Measurements from ENCODE around the gene TEAD1. TPM values are rescaled to one million over a fixed set of nuclear protein-coding genes. Genes with fewer than 3 reads are reported as not detected.

Gene TEAD1
- total RNA-seq, 2 donors from 2014 or later: 0.05 to 0.55 TPM

- no peak for ATAC-seq
- Mint-ChIP-seq H3K27ac (no peak overlapping the region), H3K36me3 (ENCODE audit: low read depth) (peaks cover 8% of the 10 kb centered on the region), H3K4me3 (no peak overlapping the region), H3K27me3 (peaks cover 22% of the 10 kb centered on the region), H3K4me1 (peaks cover 3% of the 10 kb centered on the region)
- no peak for DNase-seq
- no peaks in the 10 kb centered on the region for H3K9me3 ChIP-seq (ENCODE audit: control insufficient read depth, low read length, poor library complexity, severe bottlenecking)
Observed at GRCh38 chr11:12642040-12642439, 32.2 kb upstream of the TEAD1 start.

GRCh38 chr11:12642806-12643428 is 31.3 kb upstream of the TEAD1 start:
- no peak overlapping the region for H3K27ac Mint-ChIP-seq
- H3K4me1 Mint-ChIP-seq: peaks cover 3% of the 10 kb centered on the region
- ATAC-seq (no peak), DNase-seq (no peak)
- peaks cover 22% of the 10 kb centered on the region for H3K27me3 Mint-ChIP-seq
- H3K9me3 ChIP-seq (ENCODE audit: control insufficient read depth, low read length, poor library complexity, severe bottlenecking): no peaks in the 10 kb centered on the region
- no peak overlapping the region for H3K4me3 Mint-ChIP-seq
- peaks cover 8% of the 10 kb centered on the region for H3K36me3 Mint-ChIP-seq (ENCODE audit: low read depth)

- DNase-seq: no peak
- peaks cover 4% of the 10 kb centered on the region for H3K36me3 Mint-ChIP-seq (ENCODE audit: low read depth)
- no peak for ATAC-seq
- H3K27me3 Mint-ChIP-seq: peaks cover 13% of the 10 kb centered on the region
- no peak overlapping the region for H3K4me3 Mint-ChIP-seq
- H3K27ac Mint-ChIP-seq: no peak overlapping the region
- H3K9me3 ChIP-seq (ENCODE audit: control insufficient read depth, low read length, poor library complexity, severe bottlenecking): no peaks in the 10 kb centered on the region
- H3K4me1 Mint-ChIP-seq: peaks cover 5% of the 10 kb centered on the region
Observed at GRCh38 chr11:12646478-12646877, 27.7 kb upstream of the TEAD1 start.

GRCh38 chr11:12653729-12654128 is 20.5 kb upstream of the TEAD1 start:
- Mint-ChIP-seq H3K36me3 (ENCODE audit: low read depth) (no peaks in the 10 kb centered on the region), H3K4me3 (no peak overlapping the region), H3K27me3 (peaks cover 2% of the 10 kb centered on the region), H3K4me1 (peaks cover 2% of the 10 kb centered on the region), H3K27ac (no peak overlapping the region)
- ATAC-seq (no peak), DNase-seq (no peak)
- peaks cover 4% of the 10 kb centered on the region for H3K9me3 ChIP-seq (ENCODE audit: control insufficient read depth, low read length, poor library complexity, severe bottlenecking)

- ATAC-seq (no peak), DNase-seq (no peak)
- H3K4me3 Mint-ChIP-seq: no peak overlapping the region
- peaks cover 4% of the 10 kb centered on the region for H3K9me3 ChIP-seq (ENCODE audit: control insufficient read depth, low read length, poor library complexity, severe bottlenecking)
- H3K36me3 Mint-ChIP-seq (ENCODE audit: low read depth): peaks cover 2% of the 10 kb centered on the region
- peaks cover under 1% of the 10 kb centered on the region for H3K4me1 Mint-ChIP-seq
- H3K27ac Mint-ChIP-seq: no peak overlapping the region
- peaks cover 23% of the 10 kb centered on the region for H3K27me3 Mint-ChIP-seq
Observed at GRCh38 chr11:12655842-12656241, 18.4 kb upstream of the TEAD1 start.

GRCh38 chr11:12657336-12657735 is 16.9 kb upstream of the TEAD1 start:
- Mint-ChIP-seq H3K27ac (no peak overlapping the region), H3K27me3 (peaks cover 35% of the 10 kb centered on the region), H3K4me3 (no peak overlapping the region), H3K4me1 (no peaks in the 10 kb centered on the region), H3K36me3 (ENCODE audit: low read depth) (peaks cover 2% of the 10 kb centered on the region)
- ATAC-seq: no peak
- H3K9me3 ChIP-seq (ENCODE audit: control insufficient read depth, low read length, poor library complexity, severe bottlenecking): peaks cover 4% of the 10 kb centered on the region
- no peak for DNase-seq

GRCh38 chr11:12657981-12658380 is 16.2 kb upstream of the TEAD1 start:
- Mint-ChIP-seq H3K36me3 (ENCODE audit: low read depth) (peaks cover 2% of the 10 kb centered on the region), H3K27me3 (peaks cover 37% of the 10 kb centered on the region), H3K4me1 (no peaks in the 10 kb centered on the region), H3K27ac (no peak overlapping the region), H3K4me3 (no peak overlapping the region)
- DNase-seq: no peak
- H3K9me3 ChIP-seq (ENCODE audit: control insufficient read depth, low read length, poor library complexity, severe bottlenecking): peaks cover 4% of the 10 kb centered on the region
- no peak for ATAC-seq

GRCh38 chr11:12662101-12662689 is 12.0 kb upstream of the TEAD1 start:
- ATAC-seq: no peak
- H3K27ac Mint-ChIP-seq: no peak overlapping the region

GRCh38 chr11:12664385-12664784 is 9.8 kb upstream of the TEAD1 start:
- no peaks in the 10 kb centered on the region for H3K4me1 Mint-ChIP-seq
- H3K27ac Mint-ChIP-seq: no peak overlapping the region
- H3K9me3 ChIP-seq (ENCODE audit: control insufficient read depth, low read length, poor library complexity, severe bottlenecking): no peaks in the 10 kb centered on the region
- DNase-seq (no peak), ATAC-seq (no peak)
- H3K36me3 Mint-ChIP-seq (ENCODE audit: low read depth): peaks cover 5% of the 10 kb centered on the region
- peaks cover 62% of the 10 kb centered on the region for H3K27me3 Mint-ChIP-seq
- no peak overlapping the region for H3K4me3 Mint-ChIP-seq

More at GRCh38 chr11:12662101-12662689, 12.0 kb upstream of the TEAD1 start:
- Mint-ChIP-seq H3K27me3 (peaks cover 51% of the 10 kb centered on the region), H3K4me1 (no peaks in the 10 kb centered on the region), H3K4me3 (no peak overlapping the region), H3K36me3 (ENCODE audit: low read depth) (peaks cover 5% of the 10 kb centered on the region)
- no peaks in the 10 kb centered on the region for H3K9me3 ChIP-seq (ENCODE audit: control insufficient read depth, low read length, poor library complexity, severe bottlenecking)
- DNase-seq: no peak

- no peaks in the 10 kb centered on the region for H3K4me1 Mint-ChIP-seq
- no peak overlapping the region for H3K4me3 Mint-ChIP-seq
- no peak overlapping the region for H3K27ac Mint-ChIP-seq
- H3K27me3 Mint-ChIP-seq: peaks cover 49% of the 10 kb centered on the region
- no peaks in the 10 kb centered on the region for H3K9me3 ChIP-seq (ENCODE audit: control insufficient read depth, low read length, poor library complexity, severe bottlenecking)
- ATAC-seq (no peak), DNase-seq (no peak)
- H3K36me3 Mint-ChIP-seq (ENCODE audit: low read depth): peaks cover 4% of the 10 kb centered on the region
Observed at GRCh38 chr11:12666915-12667314, 7.3 kb upstream of the TEAD1 start.

GRCh38 chr11:12667646-12668045 is 6.6 kb upstream of the TEAD1 start:
- H3K4me3 Mint-ChIP-seq: no peak overlapping the region
- H3K4me1 Mint-ChIP-seq: no peaks in the 10 kb centered on the region
- no peaks in the 10 kb centered on the region for H3K9me3 ChIP-seq (ENCODE audit: control insufficient read depth, low read length, poor library complexity, severe bottlenecking)
- H3K36me3 Mint-ChIP-seq (ENCODE audit: low read depth): peaks cover 4% of the 10 kb centered on the region
- H3K27ac Mint-ChIP-seq: no peak overlapping the region
- DNase-seq: no peak
- H3K27me3 Mint-ChIP-seq: peaks cover 50% of the 10 kb centered on the region
- no peak for ATAC-seq

- no peaks in the 10 kb centered on the region for H3K9me3 ChIP-seq (ENCODE audit: control insufficient read depth, low read length, poor library complexity, severe bottlenecking)
- Mint-ChIP-seq H3K4me1 (no peaks in the 10 kb centered on the region), H3K27ac (no peak overlapping the region), H3K4me3 (no peak overlapping the region), H3K36me3 (ENCODE audit: low read depth) (peaks cover 4% of the 10 kb centered on the region), H3K27me3 (peaks cover 51% of the 10 kb centered on the region)
- ATAC-seq (no peak), DNase-seq (no peak)
Observed at GRCh38 chr11:12668166-12668565, 6.1 kb upstream of the TEAD1 start.

GRCh38 chr11:12669930-12670329 is 4.3 kb upstream of the TEAD1 start:
- DNase-seq (no peak), ATAC-seq (no peak)
- Mint-ChIP-seq H3K36me3 (ENCODE audit: low read depth) (peaks cover 4% of the 10 kb centered on the region), H3K4me3 (no peak overlapping the region), H3K4me1 (peaks cover 5% of the 10 kb centered on the region), H3K27me3 (peaks cover 42% of the 10 kb centered on the region), H3K27ac (no peak overlapping the region)
- no peaks in the 10 kb centered on the region for H3K9me3 ChIP-seq (ENCODE audit: control insufficient read depth, low read length, poor library complexity, severe bottlenecking)

- peaks cover 8% of the 10 kb centered on the region for H3K4me1 Mint-ChIP-seq
- no peak overlapping the region for H3K4me3 Mint-ChIP-seq
- no peak overlapping the region for H3K27ac Mint-ChIP-seq
- ATAC-seq (no peak), DNase-seq (no peak)
- no peaks in the 10 kb centered on the region for H3K36me3 Mint-ChIP-seq (ENCODE audit: low read depth)
- no peaks in the 10 kb centered on the region for H3K9me3 ChIP-seq (ENCODE audit: control insufficient read depth, low read length, poor library complexity, severe bottlenecking)
- H3K27me3 Mint-ChIP-seq: peaks cover 53% of the 10 kb centered on the region
Observed at GRCh38 chr11:12671370-12671769, 2.9 kb upstream of the TEAD1 start.

Measured in T-helper 17 cell (primary cell).